ENCODE data around the gene CFAP58.

The CFAP58 gene

DNA sequence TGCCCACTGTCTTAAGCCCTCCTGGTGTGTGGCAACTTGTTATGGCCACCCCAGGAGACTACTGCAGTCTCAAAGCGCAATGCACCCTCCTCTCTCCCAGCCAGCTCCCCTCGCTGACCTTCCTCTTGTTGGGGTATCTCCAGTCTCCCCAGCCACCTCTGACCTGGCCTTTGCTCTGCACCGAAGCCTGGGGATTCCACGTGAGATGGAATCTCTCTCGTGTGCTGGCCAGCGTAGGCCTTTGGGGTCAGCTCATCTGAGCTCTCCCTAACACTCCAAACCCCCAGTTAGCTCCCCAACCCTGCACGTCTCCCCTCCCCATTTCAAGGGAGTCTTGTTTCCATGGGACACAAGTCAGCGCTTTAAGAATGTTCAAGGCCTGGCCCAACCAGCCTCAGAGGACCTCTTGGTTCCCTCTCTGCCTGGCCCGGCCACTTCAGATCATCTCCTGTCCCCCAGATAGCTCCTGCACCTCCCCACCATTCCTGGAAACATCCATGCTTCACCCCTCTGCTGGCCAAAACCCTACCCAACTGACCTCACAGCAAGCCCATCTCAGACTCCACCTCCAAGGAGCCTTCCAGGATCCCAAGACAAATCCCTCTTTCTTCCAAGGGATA, 26.5 kb upstream of the CFAP58 start:
- POLR2A ChIA-PET: interaction anchor here (0.6 kb wide), 1 partner anchor 137 kb away, joined by 4 read pairs; no protein-coding TSS in a partner anchor
- TF ChIP-seq, protein P1, sequence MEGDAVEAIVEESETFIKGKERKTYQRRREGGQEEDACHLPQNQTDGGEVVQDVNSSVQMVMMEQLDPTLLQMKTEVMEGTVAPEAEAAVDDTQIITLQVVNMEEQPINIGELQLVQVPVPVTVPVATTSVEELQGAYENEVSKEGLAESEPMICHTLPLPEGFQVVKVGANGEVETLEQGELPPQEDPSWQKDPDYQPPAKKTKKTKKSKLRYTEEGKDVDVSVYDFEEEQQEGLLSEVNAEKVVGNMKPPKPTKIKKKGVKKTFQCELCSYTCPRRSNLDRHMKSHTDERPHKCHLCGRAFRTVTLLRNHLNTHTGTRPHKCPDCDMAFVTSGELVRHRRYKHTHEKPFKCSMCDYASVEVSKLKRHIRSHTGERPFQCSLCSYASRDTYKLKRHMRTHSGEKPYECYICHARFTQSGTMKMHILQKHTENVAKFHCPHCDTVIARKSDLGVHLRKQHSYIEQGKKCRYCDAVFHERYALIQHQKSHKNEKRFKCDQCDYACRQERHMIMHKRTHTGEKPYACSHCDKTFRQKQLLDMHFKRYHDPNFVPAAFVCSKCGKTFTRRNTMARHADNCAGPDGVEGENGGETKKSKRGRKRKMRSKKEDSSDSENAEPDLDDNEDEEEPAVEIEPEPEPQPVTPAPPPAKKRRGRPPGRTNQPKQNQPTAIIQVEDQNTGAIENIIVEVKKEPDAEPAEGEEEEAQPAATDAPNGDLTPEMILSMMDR (IDR thresholded peaks at IDR 0.05; ENCODE audit: control extremely low read depth, extremely low read depth, low read depth, missing control alignments): no peak
- no peak for DNase-seq (ENCODE audit: extremely low spot score)
- CTCF ChIA-PET: interaction anchor here (2.1 to 7.0 kb wide), 3 partner anchors 11 to 35 kb away, joined by 6 to 38 read pairs (median 13); partner anchors contain the start of gene ITPRIP

DNA sequence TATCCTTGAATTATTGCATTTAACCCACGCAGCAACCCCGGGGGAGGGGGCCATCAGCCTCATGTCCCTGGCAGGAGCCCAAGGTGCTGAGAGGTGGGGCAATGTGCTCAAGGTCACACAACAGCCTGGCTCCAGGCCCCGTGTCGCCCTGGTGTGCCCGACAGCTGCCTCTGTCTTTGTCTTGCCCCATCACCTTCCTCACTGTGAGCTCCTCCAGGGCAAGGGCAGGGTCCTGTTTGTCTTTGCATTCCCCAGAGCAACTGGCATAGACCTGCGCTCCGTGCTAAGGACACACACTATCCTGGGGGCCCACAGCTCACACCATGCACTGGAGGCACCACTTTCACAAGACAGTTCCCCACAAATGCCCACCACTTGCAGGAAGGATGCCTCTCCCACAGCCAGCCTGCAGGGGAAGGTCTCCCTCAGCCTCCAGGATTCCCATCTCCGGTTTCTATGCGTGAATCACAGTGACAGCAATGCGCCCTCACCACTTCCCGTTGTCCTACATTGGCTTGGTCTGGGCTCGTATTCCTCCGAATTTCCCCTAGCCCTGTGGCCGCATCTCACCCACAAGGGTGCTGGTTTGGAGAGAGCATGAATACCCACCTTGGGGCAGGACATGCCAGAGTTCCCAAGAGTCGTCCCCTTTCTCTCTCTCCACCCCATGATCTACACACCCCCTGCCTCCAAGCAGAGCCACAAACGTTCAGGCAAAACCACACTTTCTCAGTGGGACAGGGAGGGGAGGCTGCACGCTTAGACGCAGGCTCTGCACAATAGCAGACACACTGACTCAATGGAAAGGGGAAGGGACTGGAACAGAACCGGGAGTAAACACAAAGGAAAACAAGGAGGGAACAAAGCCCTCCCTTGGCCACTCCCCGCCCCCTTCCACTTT, 25.6 kb upstream of the CFAP58 start:
- TF ChIP-seq, protein P1 (IDR thresholded peaks at IDR 0.05; ENCODE audit: control extremely low read depth, extremely low read depth, low read depth, missing control alignments): no peak
- ChIA-PET POLR2A (interaction anchor here (0.6 kb wide), 1 partner anchor 138 kb away, joined by 4 read pairs; no protein-coding TSS in a partner anchor), CTCF (interaction anchor here (2.1 to 3.2 kb wide), 4 partner anchors 10 to 36 kb away, joined by 6 to 15 read pairs (median 14); partner anchors contain the start of gene ITPRIP)
- DNase-seq (ENCODE audit: extremely low spot score): no peak

DNA sequence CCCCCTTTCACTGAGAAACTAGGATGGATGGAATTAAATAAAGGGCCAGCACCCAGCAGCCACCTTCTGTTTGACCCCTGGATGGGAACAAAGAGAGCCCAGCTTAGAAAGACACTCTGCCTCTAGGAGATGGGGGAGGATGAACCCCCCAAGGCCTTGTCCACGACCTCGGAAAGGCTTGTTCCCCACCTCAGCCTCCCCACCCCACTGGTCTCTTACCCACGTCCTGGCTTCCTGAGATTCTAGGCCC, 25.1 kb upstream of the CFAP58 start:
- ChIA-PET CTCF (interaction anchor here (2.5 to 2.9 kb wide), 2 partner anchors 23 to 37 kb away, joined by 14 to 15 read pairs; no protein-coding TSS in a partner anchor), POLR2A (no interaction called here)
- TF ChIP-seq, protein P1 (IDR thresholded peaks at IDR 0.05; ENCODE audit: control extremely low read depth, extremely low read depth, low read depth, missing control alignments): no peak
- DNase-seq (ENCODE audit: extremely low spot score): no peak

DNA sequence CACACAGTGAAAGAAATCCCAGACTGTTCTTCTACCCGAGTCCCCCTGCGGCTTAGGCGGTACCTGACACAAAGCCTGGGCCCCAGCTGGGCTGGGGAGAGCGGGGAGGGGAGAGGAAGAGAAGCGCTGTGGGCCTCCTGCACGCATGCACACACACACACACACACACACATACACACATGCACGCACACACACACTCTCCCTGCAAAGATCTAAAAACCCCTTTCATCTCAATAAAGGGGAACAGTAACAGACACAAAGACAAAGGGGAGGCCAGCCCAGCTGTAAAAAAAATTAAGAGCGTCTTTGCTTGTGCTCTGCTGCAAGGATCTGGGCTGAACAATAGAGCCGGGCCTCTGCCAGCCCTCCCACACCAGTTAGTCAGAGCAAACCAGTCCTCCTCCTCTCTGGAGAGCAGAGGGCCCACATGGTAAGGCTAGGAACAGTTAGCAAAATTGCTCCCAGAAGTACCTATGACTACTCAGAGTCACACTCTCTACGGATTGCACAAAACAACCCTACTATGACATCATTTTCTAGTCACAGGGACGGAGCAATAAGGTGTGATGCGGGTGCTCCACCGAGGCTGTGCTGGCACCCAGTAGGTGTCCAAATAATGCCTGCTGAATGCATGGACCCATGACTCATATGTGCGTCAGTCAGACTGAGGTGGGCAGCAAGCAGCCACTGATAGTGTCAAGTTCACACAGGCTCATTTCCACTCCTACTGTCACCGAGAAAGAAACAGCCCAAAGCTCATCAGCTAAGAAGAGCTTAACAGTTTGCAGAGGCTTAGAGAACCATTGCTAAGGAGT, 24.5 kb upstream of the CFAP58 start:
- CTCF ChIA-PET: interaction anchor here (0.7 to 2.9 kb wide), 6 partner anchors 20 to 55 kb away, joined by 3 to 15 read pairs (median 5); partner anchors contain the start of gene CFAP58
- POLR2A ChIA-PET: no interaction called here

DNA sequence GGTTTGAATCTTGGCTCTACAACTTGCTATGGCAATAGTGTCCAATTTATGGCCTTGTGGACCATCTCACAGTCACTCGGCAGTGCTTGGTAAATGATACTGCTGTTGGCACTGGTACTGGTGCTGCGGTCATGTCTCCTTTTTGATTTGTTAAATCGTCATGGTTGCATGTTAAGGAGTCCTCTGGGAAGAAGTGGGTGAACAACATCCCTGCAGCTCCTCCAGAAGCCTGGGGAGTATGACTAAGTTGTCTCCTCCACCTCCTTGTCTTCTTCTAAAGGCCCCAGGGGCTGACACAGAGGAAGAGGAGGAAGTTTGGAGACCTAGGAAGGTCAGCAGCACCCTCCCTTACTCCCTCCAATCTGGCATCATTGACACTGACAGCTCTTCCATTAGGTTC, 23.9 kb upstream of the CFAP58 start:
- TF ChIP-seq, protein P1 (IDR thresholded peaks at IDR 0.05; ENCODE audit: control extremely low read depth, extremely low read depth, low read depth, missing control alignments): no peak
- DNase-seq (ENCODE audit: extremely low spot score): no peak
- POLR2A ChIA-PET: no interaction called here
- CTCF ChIA-PET: interaction anchor here (0.7 to 2.9 kb wide), 6 partner anchors 20 to 55 kb away, joined by 3 to 15 read pairs (median 5); partner anchors contain the start of gene CFAP58

More for the DNA sequence above, 24.5 kb upstream of the CFAP58 start:
- peak; percentile 59 for DNase-seq (ENCODE audit: extremely low spot score)
- TF ChIP-seq, protein P1 (IDR thresholded peaks at IDR 0.05; ENCODE audit: control extremely low read depth, extremely low read depth, low read depth, missing control alignments): no peak

All from GM10248 (cell line).